Keratinocyte (primary cell): ENCODE results near the gene CFAP410. TPM values are rescaled to one million over a fixed set of nuclear protein-coding genes. Genes with fewer than 3 reads are reported as not detected.

Experiments used
- DNase-seq: peaks from one replicate; pipeline ENCODE4 v3.0.0-alpha.2; 2011; ENCODE audit warnings: low read depth, missing footprints, low spot score
- FAIRE-seq: peaks from 2 replicates; lab custom pipeline; 2011; peaks lifted over from hg19 to GRCh38; lab: Jason Lieb, UNC
- H2AFZ ChIP-seq: 2 replicates; pipeline ENCODE4 v1.6.0; 2012; ENCODE audit warnings: low read length, control low read depth, inconsistent platforms; ENCODE audit not compliant: control insufficient read depth
- H3K27ac ChIP-seq: 2 replicates; pipeline ENCODE4 v1.5.1; 2011; ENCODE audit warnings: low read length; ENCODE audit not compliant: control insufficient read depth, insufficient read depth
- H3K27me3 ChIP-seq: 3 replicates; pipeline ENCODE4 v1.6.0; 2011; ENCODE audit warnings: low read length; ENCODE audit not compliant: control insufficient read depth, insufficient read depth; ENCODE audit errors: extremely low read depth
- H3K36me3 ChIP-seq, 2 experiments: 2 replicates in 1 of 2; 3 replicates in 1 of 2; pipeline ENCODE4 v1.5.1; 2011; ENCODE audit warnings: low read length in 2 of 2, mild to moderate bottlenecking in 1 of 2; ENCODE audit not compliant: control insufficient read depth in 2 of 2, insufficient read depth in 2 of 2; ENCODE audit errors: extremely low read depth in 1 of 2
- H3K4me1 ChIP-seq: 3 replicates; pipeline ENCODE4 v1.5.1; 2011; ENCODE audit warnings: low read length; ENCODE audit not compliant: control insufficient read depth, insufficient read depth; ENCODE audit errors: extremely low read depth
- H3K4me2 ChIP-seq: 3 replicates; pipeline ENCODE4 v1.6.0; 2011; ENCODE audit warnings: low read depth, low read length; ENCODE audit not compliant: control insufficient read depth, insufficient read depth; ENCODE audit errors: extremely low read depth
- H3K4me3 ChIP-seq, 3 experiments: fragments of 200-600 bp in 1 of 3; sonication (generic) in 1 of 3; 2 replicates in 2 of 3; 3 replicates in 1 of 3; pipeline ENCODE4 v1.5.1; 2011 to 2016; ENCODE audit warnings: low read length in 3 of 3, mild to moderate bottlenecking in 3 of 3, control low read depth in 2 of 3, inconsistent platforms in 1 of 3, low read depth in 1 of 3, mixed read lengths in 1 of 3, mixed run types in 1 of 3, moderate library complexity in 1 of 3; ENCODE audit not compliant: control insufficient read depth in 2 of 3, insufficient read depth in 2 of 3; ENCODE audit errors: extremely low read depth in 1 of 3
- H3K79me2 ChIP-seq: 2 replicates; pipeline ENCODE4 v1.6.0; 2012; ENCODE audit warnings: low read length; ENCODE audit not compliant: control insufficient read depth, insufficient read depth
- H3K9ac ChIP-seq: 3 replicates; pipeline ENCODE4 v1.6.0; 2011; ENCODE audit warnings: low read length; ENCODE audit not compliant: control insufficient read depth, insufficient read depth; ENCODE audit errors: extremely low read depth
- H3K9me1 ChIP-seq: 3 replicates; pipeline ENCODE4 v1.6.0; 2011; ENCODE audit warnings: low read length; ENCODE audit not compliant: control insufficient read depth, insufficient read depth; ENCODE audit errors: extremely low read depth
- H3K9me3 ChIP-seq: 2 replicates; pipeline ENCODE4 v1.5.1; 2012; ENCODE audit warnings: low read depth, low read length; ENCODE audit not compliant: control insufficient read depth
- H4K20me1 ChIP-seq: 3 replicates; pipeline ENCODE4 v1.6.0; 2011; ENCODE audit warnings: low read length; ENCODE audit not compliant: control insufficient read depth, insufficient read depth; ENCODE audit errors: extremely low read depth
- EZH2 ChIP-seq: IDR thresholded peaks from one replicate; pipeline ENCODE4 v1.6.1; 2012; ENCODE audit warnings: inconsistent platforms, mild to moderate bottlenecking, low read length, moderate library complexity
- dilution Hi-C: fragments of 300-500 bp; cut with MboI; formaldehyde crosslinking; loops from one replicate; pipeline ENCODE4 v1.7.0; 2020; ENCODE audit warnings: low sequenced_read_pairs; ENCODE audit not compliant: extremely low pct_ligation_motif_present
- polyA plus RNA-seq, 5 experiments: library from polyadenylated mRNA; depleted of rRNA in 3 of 5; stranded (reverse) in 3 of 5; stranded (forward) in 1 of 5; unstranded in 1 of 5; fragments of >200 nt; gene quantifications; 1 replicate in 1 of 5; 2 replicates in 3 of 5; 3 replicates in 1 of 5; pipeline versions ENCODE4 v1.2.1 to v1.2.3, GENCODE V29; 2011 to 2012; ENCODE audit warnings: missing spikeins in 2 of 5, low read depth in 1 of 5, low replicate concordance in 1 of 5
- TF ChIP-seq, protein P1 (sequence below), 3 experiments: IDR thresholded peaks in 1 of 3; conservative IDR thresholded peaks in 1 of 3; optimal IDR thresholded peaks in 1 of 3; 2 replicates in 2 of 3; 3 replicates in 1 of 3; pipeline versions ENCODE3 to v1.5.1; 2011; ENCODE audit warnings: low read length in 3 of 3, mild to moderate bottlenecking in 3 of 3, moderate library complexity in 2 of 3, control low read depth in 1 of 3, inconsistent platforms in 1 of 3; ENCODE audit not compliant: insufficient read depth in 2 of 3; ENCODE audit errors: extremely low read depth in 1 of 3

The CFAP410 gene
- polyA plus RNA-seq, 1 donor (not counting 4 experiments of a cell fraction or from before 2014, with no cell fraction given), result 2.2 TPM

DNA sequence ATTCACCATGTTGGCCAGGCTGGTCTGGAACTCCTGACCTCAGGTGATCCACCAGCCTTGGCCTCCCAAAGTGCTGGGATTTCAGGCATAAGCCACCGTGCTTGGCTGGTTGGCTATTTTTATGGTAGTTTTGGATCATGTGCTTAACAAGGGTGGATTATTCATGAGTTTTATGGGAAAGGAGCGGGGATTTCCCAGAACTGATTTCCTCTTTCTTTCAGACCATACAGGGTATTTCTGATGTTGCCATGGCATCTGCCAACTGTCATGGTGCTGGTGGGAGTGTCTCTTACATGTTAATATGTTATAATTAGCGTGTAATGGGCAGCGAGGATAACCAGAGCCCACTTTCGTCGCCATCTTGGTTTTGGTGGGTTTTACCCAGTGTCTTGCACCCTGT lies 17.4 kb upstream of the CFAP410 start:
- no peak overlapping the region for H3K27ac ChIP-seq
- no peaks in the 10 kb centered on the region for H4K20me1 ChIP-seq
- H3K4me1 ChIP-seq, result no peaks in the 10 kb centered on the region
- FAIRE-seq, result no peak
- dilution Hi-C loops, result no loop called here
- no peaks in the 10 kb centered on the region for H3K79me2 ChIP-seq
- no peaks in the 10 kb centered on the region for H3K9me1 ChIP-seq
- H3K9ac ChIP-seq, result no peak overlapping the region
- H3K4me2 ChIP-seq, result no peak overlapping the region
- no peak for DNase-seq
- TF ChIP-seq, protein P1, sequence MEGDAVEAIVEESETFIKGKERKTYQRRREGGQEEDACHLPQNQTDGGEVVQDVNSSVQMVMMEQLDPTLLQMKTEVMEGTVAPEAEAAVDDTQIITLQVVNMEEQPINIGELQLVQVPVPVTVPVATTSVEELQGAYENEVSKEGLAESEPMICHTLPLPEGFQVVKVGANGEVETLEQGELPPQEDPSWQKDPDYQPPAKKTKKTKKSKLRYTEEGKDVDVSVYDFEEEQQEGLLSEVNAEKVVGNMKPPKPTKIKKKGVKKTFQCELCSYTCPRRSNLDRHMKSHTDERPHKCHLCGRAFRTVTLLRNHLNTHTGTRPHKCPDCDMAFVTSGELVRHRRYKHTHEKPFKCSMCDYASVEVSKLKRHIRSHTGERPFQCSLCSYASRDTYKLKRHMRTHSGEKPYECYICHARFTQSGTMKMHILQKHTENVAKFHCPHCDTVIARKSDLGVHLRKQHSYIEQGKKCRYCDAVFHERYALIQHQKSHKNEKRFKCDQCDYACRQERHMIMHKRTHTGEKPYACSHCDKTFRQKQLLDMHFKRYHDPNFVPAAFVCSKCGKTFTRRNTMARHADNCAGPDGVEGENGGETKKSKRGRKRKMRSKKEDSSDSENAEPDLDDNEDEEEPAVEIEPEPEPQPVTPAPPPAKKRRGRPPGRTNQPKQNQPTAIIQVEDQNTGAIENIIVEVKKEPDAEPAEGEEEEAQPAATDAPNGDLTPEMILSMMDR (optimal IDR thresholded peaks at IDR 0.05 in 1 of 3, IDR thresholded peaks at IDR 0.05 in 1 of 3, conservative IDR thresholded peaks at IDR 0.05 in 1 of 3; ENCODE audit: extremely low read depth in 1 of 3, insufficient read depth in 2 of 3, low read length in 3 of 3), result no peak
- no peak for TF ChIP-seq EZH2
- peaks cover 15% of the 10 kb centered on the region for H3K27me3 ChIP-seq
- H2AFZ ChIP-seq, result no peak overlapping the region
- no peaks in the 10 kb centered on the region for H3K9me3 ChIP-seq
- H3K4me3 ChIP-seq, result no peak overlapping the region
- H3K36me3 ChIP-seq, result no peaks in the 10 kb centered on the region

DNA sequence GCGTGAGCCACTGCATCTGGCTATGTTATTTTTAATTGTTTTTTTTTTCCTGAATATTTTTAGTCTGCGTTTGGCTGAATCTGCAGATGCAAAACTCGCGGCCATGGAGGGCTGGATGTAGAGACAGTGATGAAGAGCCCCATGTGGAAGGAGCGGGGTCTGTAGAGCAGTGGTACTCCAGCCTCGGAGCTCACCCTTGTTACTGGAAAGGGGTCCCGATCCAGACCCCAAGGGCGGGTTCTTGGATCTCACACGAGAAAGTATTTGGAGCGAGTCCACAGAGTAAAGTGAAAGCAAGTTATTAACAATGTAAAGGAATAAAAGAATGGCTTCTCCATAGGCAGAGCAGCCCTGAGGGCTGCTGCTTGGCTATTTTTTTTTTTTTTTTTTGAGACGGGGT lies 17.0 kb upstream of the CFAP410 start:
- FAIRE-seq (no peak), DNase-seq (no peak)
- Histone ChIP-seq H3K27ac (no peak overlapping the region), H3K4me1 (no peaks in the 10 kb centered on the region), H2AFZ (no peak overlapping the region), H4K20me1 (no peaks in the 10 kb centered on the region), H3K4me2 (no peak overlapping the region), H3K9me3 (no peaks in the 10 kb centered on the region), H3K36me3 (no peaks in the 10 kb centered on the region), H3K79me2 (no peaks in the 10 kb centered on the region), H3K4me3 (no peak overlapping the region), H3K9me1 (no peaks in the 10 kb centered on the region), H3K27me3 (peaks cover 19% of the 10 kb centered on the region), H3K9ac (no peak overlapping the region)
- TF ChIP-seq, protein P1 (optimal IDR thresholded peaks at IDR 0.05 in 1 of 3, IDR thresholded peaks at IDR 0.05 in 1 of 3, conservative IDR thresholded peaks at IDR 0.05 in 1 of 3; ENCODE audit: extremely low read depth in 1 of 3, insufficient read depth in 2 of 3, low read length in 3 of 3), result no peak
- TF ChIP-seq EZH2, result no peak
- dilution Hi-C loops, result no loop called here
